Right forelimb (tissue), 1 donor: ENCODE data around the gene JMJD8.

Experiments used
- DNase-seq: peaks from one replicate; pipeline ENCODE4 v3.0.0-alpha.2; 2018

Gene JMJD8

DNA sequence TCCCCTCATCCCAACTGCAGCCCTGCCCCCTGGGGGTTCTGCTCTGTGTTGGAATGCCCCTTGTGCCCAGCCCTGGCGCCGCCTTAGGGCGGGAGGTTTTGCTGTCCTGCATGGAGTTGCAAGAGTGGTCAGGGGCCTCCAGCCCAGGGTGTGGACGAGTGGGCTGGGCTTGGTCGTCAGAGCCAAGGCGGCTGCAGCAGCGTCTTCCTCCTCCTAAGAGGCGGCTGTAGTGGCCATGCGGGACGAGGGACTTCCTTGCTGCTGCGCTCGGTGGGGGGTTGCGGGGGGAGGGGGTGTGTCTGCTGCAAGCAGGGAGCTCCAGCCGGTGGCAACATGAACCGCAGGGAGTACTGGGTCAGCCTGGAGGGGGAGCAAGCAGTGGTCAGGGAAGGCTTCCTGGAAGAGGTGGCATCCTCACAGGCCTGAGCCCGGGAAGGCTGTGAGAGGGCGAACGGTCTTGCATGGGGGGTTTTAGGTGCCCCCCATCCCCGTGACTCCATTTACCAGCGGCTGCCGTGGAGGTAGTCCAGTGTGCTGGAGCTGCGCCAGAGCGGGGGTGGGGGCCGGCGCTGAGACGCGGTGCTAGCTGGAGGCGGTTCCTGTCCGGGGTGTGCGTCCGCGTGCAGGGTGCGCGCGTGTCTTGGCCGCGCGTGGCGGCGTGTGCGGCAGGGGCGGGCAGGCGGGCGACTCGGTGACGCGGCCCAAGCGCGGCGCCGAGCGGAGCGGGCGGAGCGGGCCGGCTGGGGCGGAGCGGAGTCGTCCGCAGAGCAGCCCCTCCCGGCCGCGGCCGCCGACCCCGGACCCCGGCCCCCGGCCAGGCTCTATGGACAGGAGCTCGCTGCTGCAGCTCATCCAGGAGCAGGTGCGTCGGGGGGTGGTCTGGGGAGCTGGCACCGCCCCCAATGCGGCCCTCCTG is 8.9 kb downstream of the JMJD8 start, which contains the start of gene RHBDL1:
Gene RHBDL1, plus strand, starts transcription at position 704 of the 916 bp plus-strand sequence. Its CDS starts 120 bp downstream, at position 824.
- no peak for DNase-seq

DNA sequence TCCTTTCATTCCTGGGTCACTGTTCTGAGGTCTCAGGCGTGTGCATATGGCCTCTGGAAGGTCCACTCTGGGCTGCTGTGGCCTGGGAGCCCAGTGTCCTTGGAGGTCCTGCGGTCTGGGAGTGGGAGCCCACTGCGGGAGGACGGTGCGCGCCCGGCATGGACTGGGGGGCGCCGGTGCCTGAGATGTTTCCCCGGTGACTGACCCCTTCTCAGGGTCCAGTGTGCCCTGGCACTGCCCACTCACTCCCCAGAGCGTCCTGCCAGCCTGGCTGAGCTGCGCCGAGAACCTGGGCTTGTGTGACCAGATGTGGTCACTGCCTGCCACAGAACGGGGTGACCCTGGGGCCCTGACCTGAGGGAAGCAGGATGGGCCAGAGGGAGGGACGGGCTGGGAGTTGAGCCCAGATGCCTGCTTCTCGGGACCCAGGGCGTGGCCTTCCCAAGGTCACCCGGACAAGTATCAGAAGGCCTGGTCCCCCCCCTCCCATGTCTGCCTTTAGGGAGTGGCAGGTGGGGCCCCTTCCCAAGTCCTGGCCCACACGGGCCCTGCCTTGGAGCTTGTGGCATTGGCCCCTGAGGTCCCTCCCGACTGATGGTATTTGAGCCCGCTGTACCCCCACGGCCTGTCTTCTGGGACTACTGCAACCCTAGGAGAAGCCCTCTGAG is 9.8 kb downstream of the JMJD8 start:
- DNase-seq: no peak

GRCh38 chr16:673399-673991 is 10.6 kb downstream of the JMJD8 start:
- no peak for DNase-seq

GRCh38 chr16:672851-673250 is 11.3 kb downstream of the JMJD8 start:
- no peak for DNase-seq

DNA sequence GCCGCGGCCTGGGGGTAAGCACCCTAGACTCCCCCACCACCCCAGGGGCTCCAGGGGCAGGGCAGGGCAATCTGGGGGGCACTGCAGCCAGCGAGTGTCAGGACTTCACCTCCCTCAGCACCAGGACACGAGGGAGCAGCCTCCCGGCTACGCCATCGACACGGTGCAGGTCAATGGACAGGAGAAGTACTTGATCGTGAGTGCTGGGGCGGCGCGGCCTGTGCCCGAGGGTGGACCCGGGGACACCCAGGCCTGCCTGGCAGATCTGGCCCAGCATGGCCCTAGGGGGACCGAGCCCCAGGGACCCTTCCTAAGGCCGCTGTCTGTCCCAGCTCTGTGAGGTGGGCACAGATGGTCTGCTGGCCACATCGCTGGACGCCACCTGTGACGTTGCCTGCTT is 11.8 kb downstream of the JMJD8 start:
- DNase-seq: no peak

GRCh38 chr16:671353-672131 is 12.6 kb downstream of the JMJD8 start:
- no peak for DNase-seq

GRCh38 chr16:670485-671352 is 13.4 kb downstream of the JMJD8 start:
- no peak for DNase-seq

- no peak for DNase-seq
Measured at GRCh38 chr16:669666-670065, 14.5 kb downstream of the JMJD8 start.

DNA sequence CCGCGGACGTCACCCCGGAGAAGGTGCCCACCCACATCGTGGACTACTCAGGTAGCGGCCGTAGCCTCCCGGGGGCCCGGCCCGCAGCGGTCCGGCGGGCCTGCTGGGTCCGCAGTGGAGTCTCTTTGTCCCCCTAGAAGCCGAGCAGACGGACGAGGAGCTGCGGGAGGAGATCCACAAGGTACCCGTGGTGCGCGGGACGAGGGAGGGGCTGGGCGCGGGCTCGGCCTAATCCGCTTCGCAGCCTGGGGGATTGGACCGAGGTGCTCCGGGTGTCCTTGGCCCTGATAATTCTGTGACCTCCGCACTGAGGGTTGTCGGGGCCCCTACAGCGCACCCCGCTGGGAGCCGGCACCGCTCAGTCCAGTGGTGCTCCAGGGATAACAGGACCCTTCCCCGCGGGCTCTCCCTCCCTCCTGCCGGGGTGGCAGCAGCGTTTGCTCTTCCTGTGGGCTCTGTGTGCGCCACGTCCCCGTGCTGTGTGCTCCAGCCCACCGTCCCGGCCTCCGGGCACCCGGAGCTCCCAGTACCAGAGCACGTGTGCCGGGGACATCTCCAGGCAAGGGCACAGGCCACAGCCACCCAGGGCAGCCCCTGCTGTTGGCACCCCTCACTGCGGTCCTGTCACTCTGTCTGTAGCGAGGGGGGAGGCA is 15.5 kb downstream of the JMJD8 start:
- no peak for DNase-seq

DNA sequence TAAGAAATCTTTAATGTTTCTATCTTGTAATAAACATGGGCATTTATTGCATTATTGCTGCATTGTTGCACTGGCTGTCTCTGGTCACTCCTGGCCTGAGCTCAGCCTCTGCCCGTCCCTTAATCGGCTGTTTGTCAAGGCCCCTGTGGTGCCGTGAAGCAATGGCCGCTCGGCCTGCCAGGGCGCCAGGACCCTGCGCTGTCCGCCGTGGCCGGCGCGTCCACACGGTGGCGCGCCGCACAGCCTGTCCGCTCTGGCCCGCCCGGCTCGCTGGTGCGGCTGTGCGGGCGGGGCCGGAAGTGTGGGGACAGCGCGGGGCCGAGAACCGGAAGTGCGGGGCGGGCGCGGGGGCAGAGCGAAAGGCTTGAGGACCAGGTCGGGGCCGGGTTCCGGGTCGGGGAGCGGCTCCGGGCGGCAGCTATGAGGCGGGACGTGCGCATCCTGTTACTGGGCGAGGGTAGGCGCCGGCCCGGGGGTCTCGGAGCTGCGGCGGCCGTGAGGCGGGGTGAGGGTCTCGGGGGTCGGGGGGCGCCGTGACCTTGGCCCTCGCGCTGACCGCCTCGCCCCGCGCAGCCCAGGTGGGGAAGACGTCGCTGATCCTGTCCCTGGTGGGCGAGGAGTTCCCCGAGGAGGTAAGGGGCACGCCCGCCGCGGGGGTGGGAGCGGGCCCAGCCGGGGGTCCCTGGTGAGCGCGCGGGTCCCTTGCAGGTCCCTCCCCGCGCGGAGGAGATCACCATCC is 16.2 kb downstream of the JMJD8 start, which contains the start of gene RHOT2:
Gene RHOT2, plus strand, starts transcription at position 353 of the 739 bp plus-strand sequence. Its CDS starts 68 bp downstream, at position 421.
- DNase-seq: peak; percentile 95

GRCh38 chr16:667113-667779 is 16.9 kb downstream of the JMJD8 start:
- no peak for DNase-seq

GRCh38 chr16:666572-666971 is 17.6 kb downstream of the JMJD8 start:
- DNase-seq: no peak

DNA sequence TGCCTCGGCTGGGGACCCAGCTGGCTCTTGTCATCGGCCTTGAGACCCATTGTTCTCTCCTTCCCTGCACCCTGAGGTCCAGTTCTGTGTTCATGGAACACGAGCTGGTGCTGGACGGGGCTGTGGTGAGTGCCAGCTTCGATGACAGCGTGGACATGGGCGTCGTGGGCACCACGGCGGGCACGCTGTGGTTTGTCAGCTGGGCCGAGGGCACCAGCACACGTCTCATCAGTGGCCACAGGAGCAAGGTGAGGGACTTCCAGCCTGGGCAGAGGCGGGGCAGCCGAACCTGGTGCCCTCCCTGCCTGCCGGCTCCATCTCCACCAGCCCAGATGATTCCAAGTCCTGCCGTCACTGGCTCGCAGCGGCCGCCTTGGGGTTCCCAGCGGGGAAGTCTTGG is 21.5 kb downstream of the JMJD8 start:
- DNase-seq: no peak

DNA sequence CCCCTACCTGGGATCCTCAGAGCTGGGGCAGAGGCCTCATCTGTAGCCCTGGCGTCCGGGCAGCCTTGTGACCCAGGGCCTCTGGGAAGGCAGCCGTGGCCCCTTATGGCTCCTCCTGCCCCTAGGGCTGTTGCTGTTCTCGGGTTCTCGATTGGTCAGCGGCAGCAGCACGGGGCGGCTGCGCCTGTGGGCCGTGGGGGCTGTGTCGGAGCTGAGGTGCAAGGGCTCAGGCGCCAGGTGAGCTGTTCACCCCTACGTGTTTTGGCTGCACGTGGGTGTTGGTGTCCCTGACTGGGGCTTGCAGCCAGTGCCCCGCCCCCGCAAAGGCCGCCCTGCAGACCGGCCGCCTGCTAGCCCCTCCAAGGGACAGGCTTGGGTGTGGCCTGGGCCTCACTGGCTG is 22.0 kb downstream of the JMJD8 start:
- DNase-seq: no peak

GRCh38 chr16:661184-661821 is 22.8 kb downstream of the JMJD8 start:
- no peak for DNase-seq

- DNase-seq: peak; percentile 87
Measured at GRCh38 chr16:660459-661183, 23.5 kb downstream of the JMJD8 start.

DNA sequence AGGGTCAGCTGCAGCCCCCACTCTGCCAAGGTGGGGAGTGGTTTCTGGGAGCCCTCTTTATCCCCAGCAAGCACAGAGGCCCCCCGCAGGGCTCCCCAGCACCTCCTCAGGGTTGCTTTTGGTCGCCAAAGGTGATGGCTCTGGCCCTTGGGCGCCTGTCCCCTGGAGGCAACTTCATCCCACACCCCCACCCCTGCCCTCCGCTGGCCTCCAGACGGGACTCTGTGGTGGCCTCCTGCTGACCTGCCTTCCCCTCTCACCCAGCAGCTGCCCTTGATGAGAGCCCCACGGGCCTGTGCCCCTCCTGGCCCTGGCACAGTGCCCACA is 24.0 kb downstream of the JMJD8 start:
- no peak for DNase-seq

DNA sequence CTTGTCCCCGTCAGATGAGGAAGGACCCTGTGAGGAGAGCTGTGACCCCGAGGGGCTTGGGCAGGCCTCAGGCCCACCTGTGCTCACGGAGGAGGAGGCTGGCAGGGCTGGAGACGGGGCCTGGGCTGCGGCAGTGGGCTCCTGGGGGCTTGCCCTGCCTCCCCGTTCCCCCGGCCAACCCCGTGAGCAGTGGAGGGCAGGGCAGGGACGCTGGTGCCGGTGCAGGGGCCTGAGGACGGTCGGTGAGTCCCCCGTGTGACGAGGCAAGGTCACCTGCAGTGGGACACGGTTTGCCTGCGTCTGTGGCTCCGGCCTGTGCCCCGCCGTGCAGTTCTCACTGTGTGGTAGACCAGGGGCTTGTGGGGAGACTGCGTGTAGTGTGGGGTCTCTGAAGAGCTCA is 24.5 kb downstream of the JMJD8 start:
- no peak for DNase-seq
